Vagina (tissue), 2 donors: ENCODE data around the gene PRKG2.

Experiments used
- CTCF ChIP-seq, 3 experiments: fragments of 450-650 bp in 2 of 3; fragments of 200-600 bp in 1 of 3; sonication (generic) in 1 of 3; IDR thresholded peaks; one replicate each; pipeline ENCODE4 v1.5.1; 2017 to 2019; ENCODE audit warnings: antibody characterized with exemption in 3 of 3, mild to moderate bottlenecking in 2 of 3, moderate library complexity in 2 of 3
- POLR2A ChIP-seq, 2 donors: fragments of 450-650 bp; IDR thresholded peaks; one replicate each; pipeline ENCODE4 v1.6.1; 2017; ENCODE audit warnings: antibody characterized with exemption in 2 of 2, mild to moderate bottlenecking in 2 of 2, moderate library complexity in 2 of 2
- POLR2AphosphoS5 ChIP-seq, 2 donors: sonication (generic); formaldehyde crosslinking; IDR thresholded peaks; one replicate each; pipeline ENCODE4 v1.9.0; 2017; ENCODE audit warnings: antibody characterized with exemption in 2 of 2, mild to moderate bottlenecking in 2 of 2, low read depth in 1 of 2; ENCODE audit not compliant: insufficient read depth in 1 of 2

- TF ChIP-seq CTCF (IDR thresholded peaks at IDR 0.05) (no peak), POLR2AphosphoS5 (IDR thresholded peaks at IDR 0.05; ENCODE audit: insufficient read depth in 1 of 2, low read depth in 1 of 2) (no peak), POLR2A (IDR thresholded peaks at IDR 0.05) (no peak)
Observed at GRCh38 chr4:81095389-81095788, 119.6 kb downstream of the PRKG2 start.
